ENCODE data around the gene HOXA7.

HOXA7 gene

GRCh38 chr7:27123007-27123476, 33.4 kb downstream of the HOXA7 start:
- Histone ChIP-seq H3K27me3 (peaks cover 30% of the 10 kb centered on the region), H3K27ac (peak overlapping the region; percentile 19), H3K4me3 (ENCODE audit: low read depth in 1 of 2, low read length in 1 of 2) (no peak overlapping the region), H3K9me3 (no peaks in the 10 kb centered on the region), H3K4me1 (ENCODE audit: control insufficient read depth in 1 of 2, insufficient read depth in 1 of 2, low read depth in 1 of 2, low read length in 1 of 2) (peaks cover 0 to 11% of the 10 kb centered on the region in 2 experiments), H3K36me3 (no peaks in the 10 kb centered on the region)
- TF ChIP-seq CTCF (IDR thresholded peaks at IDR 0.05) = no peak

GRCh38 chr7:27122077-27122910, 34.2 kb downstream of the HOXA7 start:
- Histone ChIP-seq H3K4me3 (ENCODE audit: low read depth in 1 of 2, low read length in 1 of 2) (no peak overlapping the region), H3K27ac (no peak overlapping the region), H3K9me3 (no peaks in the 10 kb centered on the region), H3K27me3 (peaks cover 23% of the 10 kb centered on the region), H3K36me3 (no peaks in the 10 kb centered on the region), H3K4me1 (ENCODE audit: control insufficient read depth in 1 of 2, insufficient read depth in 1 of 2, low read depth in 1 of 2, low read length in 1 of 2) (peaks cover 0 to 11% of the 10 kb centered on the region in 2 experiments)
- no peak for TF ChIP-seq CTCF (IDR thresholded peaks at IDR 0.05)

- Histone ChIP-seq H3K27me3 (peaks cover 17% of the 10 kb centered on the region), H3K4me1 (ENCODE audit: control insufficient read depth in 1 of 2, insufficient read depth in 1 of 2, low read depth in 1 of 2, low read length in 1 of 2) (peaks cover 0 to 11% of the 10 kb centered on the region in 2 experiments), H3K9me3 (no peaks in the 10 kb centered on the region), H3K36me3 (no peaks in the 10 kb centered on the region), H3K4me3 (ENCODE audit: low read depth in 1 of 2, low read length in 1 of 2) (no peak overlapping the region), H3K27ac (no peak overlapping the region)
- TF ChIP-seq CTCF (IDR thresholded peaks at IDR 0.05) = no peak
Measured at GRCh38 chr7:27121684-27122076, 34.8 kb downstream of the HOXA7 start.

GRCh38 chr7:27119412-27119911, 37.0 kb downstream of the HOXA7 start:
- H3K27ac ChIP-seq = no peak overlapping the region

GRCh38 chr7:27118580-27118979, 37.9 kb downstream of the HOXA7 start:
- H3K4me1 ChIP-seq (ENCODE audit: control insufficient read depth in 1 of 2, insufficient read depth in 1 of 2, low read depth in 1 of 2, low read length in 1 of 2) = peaks cover 0 to 11% of the 10 kb centered on the region in 2 experiments
- no peaks in the 10 kb centered on the region for H3K36me3 ChIP-seq
- no peak overlapping the region for H3K4me3 ChIP-seq (ENCODE audit: low read depth in 1 of 2, low read length in 1 of 2)

More at GRCh38 chr7:27119412-27119911, 37.0 kb downstream of the HOXA7 start:
- H3K27me3 ChIP-seq = peaks cover 3% of the 10 kb centered on the region
- H3K9me3 ChIP-seq = no peaks in the 10 kb centered on the region
- TF ChIP-seq CTCF (IDR thresholded peaks at IDR 0.05) = no peak
- no peak overlapping the region for H3K4me3 ChIP-seq (ENCODE audit: low read depth in 1 of 2, low read length in 1 of 2)
- H3K4me1 ChIP-seq (ENCODE audit: control insufficient read depth in 1 of 2, insufficient read depth in 1 of 2, low read depth in 1 of 2, low read length in 1 of 2) = peaks cover 0 to 11% of the 10 kb centered on the region in 2 experiments
- no peaks in the 10 kb centered on the region for H3K36me3 ChIP-seq

More at GRCh38 chr7:27118580-27118979, 37.9 kb downstream of the HOXA7 start:
- H3K9me3 ChIP-seq = no peaks in the 10 kb centered on the region
- no peak for TF ChIP-seq CTCF (IDR thresholded peaks at IDR 0.05)
- H3K27ac ChIP-seq = no peak overlapping the region
- peaks cover 5% of the 10 kb centered on the region for H3K27me3 ChIP-seq
